Neural cell (in vitro differentiated cells): ENCODE measurements around the gene EFR3B.

Experiments
- CTCF ChIP-seq: fragments of 450-650 bp; IDR thresholded peaks from 2 replicates; pipeline ENCODE4 v1.5.1; 2014; ENCODE audit warnings: antibody characterized with exemption, mild to moderate bottlenecking, moderate library complexity; ENCODE audit not compliant: poor library complexity, severe bottlenecking
- EP300 ChIP-seq: fragments of 450-650 bp; conservative IDR thresholded peaks from 2 replicates; pipeline ENCODE4 v1.6.1; 2014; ENCODE audit warnings: antibody characterized with exemption, mild to moderate bottlenecking, moderate library complexity; ENCODE audit not compliant: poor library complexity, severe bottlenecking
- EZH2 ChIP-seq: fragments of 200-600, 300-800 bp; shearing (Covaris generic), sonication (generic); IDR thresholded peaks from 2 replicates; pipeline ENCODE4 v1.6.1; 2014; ENCODE audit warnings: antibody characterized with exemption, low read length, borderline replicate concordance, mild to moderate bottlenecking; ENCODE audit not compliant: insufficient read depth, poor library complexity, severe bottlenecking
- RAD21 ChIP-seq: fragments of 450-650 bp; conservative IDR thresholded peaks from 2 replicates; pipeline ENCODE4 v1.6.1; 2014; ENCODE audit warnings: antibody characterized with exemption, mild to moderate bottlenecking, moderate library complexity
- SMC3 ChIP-seq: fragments of 450-650 bp; conservative IDR thresholded peaks from 2 replicates; pipeline ENCODE4 v1.6.1; 2014; ENCODE audit warnings: antibody characterized with exemption, mild to moderate bottlenecking, moderate library complexity; ENCODE audit not compliant: poor library complexity
- TAF1 ChIP-seq: IDR thresholded peaks from 2 replicates; pipeline ENCODE4 v1.6.1; 2012; ENCODE audit warnings: low read depth

- TF ChIP-seq CTCF (no peak), EZH2 (no peak), TAF1 (no peak), RAD21 (no peak), SMC3 (no peak), EP300 (no peak)
Measured at GRCh38 chr2:25000503-25001324, 41.2 kb upstream of the EFR3B start.
